GM12878 (cell line): Measurements from ENCODE around the gene MAPK1. TPM values are rescaled to one million over a fixed set of nuclear protein-coding genes. Genes with fewer than 3 reads are reported as not detected.

Experiments
- ATAC-seq: fragments of 200-7000 bp; cut with Tn5 transposase; 3 replicates; pipeline ENCODE4 v1.9.1; 2020; ENCODE audit warnings: mild to moderate bottlenecking, moderate library complexity
- BruUV-seq: library from RNA; stranded (reverse); fragments of 400-500 nt; replicated peaks from 2 replicates; lab custom pipeline; 2021; lab: Mats Ljungman, UMichigan
- CTCF ChIA-PET: fragments of 300-600 bp; sonication (Branson Sonifier 250); formaldehyde crosslinking; extraction: SDS; loops from one replicate; lab custom pipeline; 2021; ENCODE audit warnings: inconsistent platforms; lab: Yijun Ruan, JAX
- POLR2A ChIA-PET: fragments of 350-600 bp; formaldehyde crosslinking; extraction: SDS; loops from one replicate; lab custom pipeline; 2021; ENCODE audit warnings: inconsistent platforms; lab: Charles Lee
- RAD21 ChIA-PET: fragments of 300-600 bp; sonication (Branson Sonifier 250); formaldehyde crosslinking; loops from one replicate; lab custom pipeline; 2023; ENCODE audit warnings: antibody characterized with exemption; ENCODE audit not compliant: unreplicated experiment; lab: Charles Lee
- SMC1A ChIA-PET: fragments of 300-600 bp; sonication (Branson Sonifier 250); formaldehyde crosslinking; loops from one replicate; lab custom pipeline; 2023; ENCODE audit not compliant: unreplicated experiment, uncharacterized antibody; lab: Charles Lee
- DNase-seq: peaks from one replicate; pipeline ENCODE4 v3.0.0-alpha.2; 2011; ENCODE audit warnings: low read depth, low spot score
- FAIRE-seq: peaks from 3 replicates; lab custom pipeline; 2011; peaks lifted over from hg19 to GRCh38; lab: Jason Lieb, UNC
- H2AFZ ChIP-seq: 2 replicates; pipeline ENCODE4 v1.6.0; 2011; ENCODE audit warnings: low read depth, low read length, control low read depth; ENCODE audit not compliant: control insufficient read depth
- H3K27ac ChIP-seq: 2 replicates; pipeline ENCODE4 v1.5.1; 2011; ENCODE audit warnings: control low read depth; ENCODE audit not compliant: control insufficient read depth, insufficient read depth
- H3K27me3 ChIP-seq, 2 experiments: replicated peaks in 1 of 2; 2 replicates each; pipeline versions ENCODE4 v1.6.0 to v1.6.1; 2011; ENCODE audit warnings: low read length in 1 of 2; ENCODE audit not compliant: control insufficient read depth in 2 of 2, insufficient read depth in 2 of 2
- H3K36me3 ChIP-seq, 2 experiments: 2 replicates each; pipeline ENCODE4 v1.5.1; 2011; ENCODE audit warnings: low read length in 1 of 2; ENCODE audit not compliant: control insufficient read depth in 2 of 2, insufficient read depth in 2 of 2
- H3K4me1 ChIP-seq: 2 replicates; pipeline ENCODE4 v1.6.1; 2011; ENCODE audit warnings: mild to moderate bottlenecking, low read length, moderate library complexity, mixed read lengths; ENCODE audit not compliant: control insufficient read depth, insufficient read depth
- H3K4me2 ChIP-seq: 2 replicates; pipeline ENCODE4 v1.6.0; 2011; ENCODE audit warnings: control low read depth; ENCODE audit not compliant: control insufficient read depth, insufficient read depth
- H3K4me3 ChIP-seq: fragments of 200-600 bp; sonication (generic); 2 replicates; pipeline ENCODE4 v1.5.1; 2016
- H3K79me2 ChIP-seq: 2 replicates; pipeline ENCODE4 v1.6.0; 2011; ENCODE audit warnings: low read length; ENCODE audit not compliant: control insufficient read depth, insufficient read depth
- H3K9ac ChIP-seq: 2 replicates; pipeline ENCODE4 v1.8.0; 2011; ENCODE audit warnings: low read length, control low read depth, mixed read lengths; ENCODE audit not compliant: control insufficient read depth, insufficient read depth
- H3K9me3 ChIP-seq: replicated peaks from 3 replicates; pipeline ENCODE4 v1.5.1; 2011; ENCODE audit warnings: mild to moderate bottlenecking, low read length; ENCODE audit not compliant: control insufficient read depth, insufficient read depth
- H4K20me1 ChIP-seq: 2 replicates; pipeline ENCODE4 v1.6.0; 2011; ENCODE audit not compliant: control insufficient read depth, insufficient read depth
- CHD2 ChIP-seq: IDR thresholded peaks from 2 replicates; pipeline ENCODE4 v1.6.1; 2011; ENCODE audit warnings: low read depth, low read length, improper control_type of control experiment, borderline replicate concordance
- FOXM1 ChIP-seq: IDR thresholded peaks from 2 replicates; pipeline ENCODE4 v1.6.1; 2012; ENCODE audit warnings: low read depth, mild to moderate bottlenecking, inconsistent platforms, low read length, moderate library complexity
- GATAD2B ChIP-seq: fragments of 450-650 bp; conservative IDR thresholded peaks from 2 replicates; pipeline ENCODE4 v1.6.1; 2017; ENCODE audit warnings: low read depth, mild to moderate bottlenecking, moderate library complexity
- HDGF ChIP-seq: fragments of 450-650 bp; IDR thresholded peaks from 2 replicates; pipeline ENCODE4 v1.6.1; 2016; ENCODE audit warnings: antibody characterized with exemption
- IKZF1 ChIP-seq: fragments of 450-650 bp; conservative IDR thresholded peaks from 2 replicates; pipeline ENCODE4 v1.6.1; 2017; ENCODE audit warnings: antibody characterized with exemption, mild to moderate bottlenecking
- KDM1A ChIP-seq: fragments of 200-600 bp; sonication (generic); IDR thresholded peaks from 2 replicates; pipeline ENCODE4 v1.6.1; 2016; ENCODE audit warnings: borderline replicate concordance
- MYC ChIP-seq: IDR thresholded peaks from 2 replicates; pipeline ENCODE4 v1.6.1; 2011; ENCODE audit warnings: mild to moderate bottlenecking, low read length, moderate library complexity, inconsistent platforms; ENCODE audit not compliant: insufficient read depth, insufficient replicate concordance, insufficient read length, severe bottlenecking
- PAX5 ChIP-seq: IDR thresholded peaks from 2 replicates; pipeline ENCODE4 v1.6.1; 2011; ENCODE audit warnings: low read depth, low read length, borderline replicate concordance
- PBX3 ChIP-seq: IDR thresholded peaks from 2 replicates; pipeline ENCODE4 v1.6.1; 2011; ENCODE audit warnings: mild to moderate bottlenecking, low read depth, low read length, moderate library complexity; ENCODE audit not compliant: insufficient replicate concordance
- PKNOX1 ChIP-seq: fragments of 450-650 bp; IDR thresholded peaks from 2 replicates; pipeline ENCODE4 v1.6.1; 2016; ENCODE audit warnings: mild to moderate bottlenecking
- SIX5 ChIP-seq: IDR thresholded peaks from 2 replicates; pipeline ENCODE4 v1.6.1; 2011; ENCODE audit warnings: mild to moderate bottlenecking, low read depth, low read length, moderate library complexity; ENCODE audit not compliant: severe bottlenecking
- WGBS: methylation state at CpG from one replicate; pipeline ENCODE4 v1.1.6; 2016; ENCODE audit warnings: low lambda C conversion rate; ENCODE audit not compliant: insufficient replicate concordance, insufficient coverage; ENCODE audit errors: missing lambda C conversion rate; 5-methylcytosine and 5-hydroxymethylcytosine counted together
- in situ Hi-C: fragments of 300-500 bp; cut with MboI; formaldehyde crosslinking; loops from 9 replicates; pipeline ENCODE4 v1.14.3; 2018; ENCODE audit warnings: mixed read lengths
- intact Hi-C: fragments of 100-400 bp; cut with micrococcal nuclease; formaldehyde crosslinking; loops from one replicate; pipeline ENCODE4 v1.14.2; 2022; ENCODE audit not compliant: unreplicated experiment
- polyA plus RNA-seq, 11 experiments: library from polyadenylated mRNA; depleted of rRNA in 4 of 11; unstranded in 6 of 11; stranded (reverse) in 5 of 11; fragments of >200 nt; fragmentation: Nextera tagmentation in 4 of 11; fragmentation: Illumina TruSeq in 1 of 11; extraction: Ambion mirVana in 4 of 11; extraction: Trizol in 1 of 11; gene quantifications; 1 replicate in 1 of 11; 2 replicates in 10 of 11; pipeline versions ENCODE4 v1.2.1 to v1.2.3, GENCODE V29; 2011 to 2016; ENCODE audit warnings: inconsistent platforms in 2 of 11, missing spikeins in 2 of 11, low read depth in 1 of 11
- total RNA-seq, 4 experiments: library from RNA; depleted of rRNA in 3 of 4; stranded (reverse); fragments of >200 nt in 3 of 4; fragmentation: Illumina TruSeq in 1 of 4; extraction: Trizol in 1 of 4; gene quantifications; 2 replicates each; pipeline versions ENCODE4 v1.2.1 to v1.2.3, GENCODE V29; 2013 to 2021

The MAPK1 gene
- total and polyA plus RNA-seq, 10 of the 15 experiments (the other 5 are each of a cell fraction or from before 2014, with no cell fraction given) = 7.0 to 123 (median 58.4) TPM

GRCh38 chr22:21764038-21764804 is 103.2 kb downstream of the MAPK1 start:
- no peaks in the 10 kb centered on the region for H4K20me1 ChIP-seq
- no peaks in the 10 kb centered on the region for H3K79me2 ChIP-seq
- intact Hi-C loops = loop anchor here (5.0 kb wide), 1 partner anchor 98 kb away; no protein-coding TSS in a partner anchor
- peaks cover 14 to 18% of the 10 kb centered on the region in 2 experiments for H3K36me3 ChIP-seq
- H3K27me3 ChIP-seq = no peaks in the 10 kb centered on the region
- SMC1A ChIA-PET = interaction anchor here (1.0 to 3.7 kb wide), 11 partner anchors 8 to 174 kb away, joined by 3 to 26 read pairs (median 5); no protein-coding TSS in a partner anchor
- H3K9ac ChIP-seq = no peak overlapping the region
- POLR2A ChIA-PET = interaction anchor here (0.7 kb wide), 1 partner anchor 29 kb away, joined by 3 read pairs; the partner anchor contains the start of gene YPEL1
- DNase-seq (no peak), ATAC-seq (no peak)
- peak overlapping the region; percentile 52 for H3K4me2 ChIP-seq
- CTCF ChIA-PET = interaction anchor here (1.5 to 1.9 kb wide), 3 partner anchors 51 to 96 kb away, joined by 5 to 12 read pairs (median 5); no protein-coding TSS in a partner anchor
- peak; percentile 80 for TF ChIP-seq PKNOX1
- TF ChIP-seq PAX5 = no peak
- no peak for TF ChIP-seq KDM1A
- TF ChIP-seq GATAD2B = no peak
- TF ChIP-seq SIX5 = no peak
- no peak for TF ChIP-seq FOXM1
- TF ChIP-seq IKZF1 = no peak
- no peak for TF ChIP-seq CHD2
- no peak for TF ChIP-seq MYC
- TF ChIP-seq HDGF = no peak
- TF ChIP-seq PBX3 = peak; percentile 69
- TF ChIP-seq, all 136 proteins: peak for 2
- Histone ChIP-seq H3K9me3 (no peaks in the 10 kb centered on the region), H3K4me3 (no peak overlapping the region), H3K27ac (peak overlapping the region; percentile 50), H2AFZ (no peak overlapping the region), H3K4me1 (peaks cover 59% of the 10 kb centered on the region)
- 88% methylated on average over 9 of the region's 9 CpGs for WGBS
- FAIRE-seq = no peak
- BruUV-seq = no TSS peak
- RAD21 ChIA-PET = interaction anchor here (1.0 to 1.9 kb wide), 6 partner anchors 8 to 174 kb away, joined by 3 to 18 read pairs (median 8); partner anchors contain the start of gene MAPK1
- in situ Hi-C loops = no loop called here
